Progenitor cell of endocrine pancreas (in vitro differentiated cells): ENCODE measurements around the gene EFCAB14. TPM values are rescaled to one million over a fixed set of nuclear protein-coding genes. Genes with fewer than 3 reads are reported as not detected.
"Not testable (repeated sequence)": the region's sequence is repeated elsewhere in the genome, so short reads cannot be mapped to it uniquely, and the experiment has no call there.

Experiments
- DNase-seq: peaks from one replicate; pipeline ENCODE4 v3.0.0; 2021; ENCODE audit warnings: low spot score; ENCODE audit not compliant: unreplicated experiment
- H3K27ac Mint-ChIP-seq: 2 replicates; pipeline ENCODE4 v1.8.0; 2021; ENCODE audit warnings: mild to moderate bottlenecking, moderate library complexity, mixed read lengths
- H3K27me3 Mint-ChIP-seq: 2 replicates; pipeline ENCODE4 v1.8.0; 2021; ENCODE audit warnings: mixed read lengths
- H3K36me3 Mint-ChIP-seq: 2 replicates; pipeline ENCODE4 v1.8.0; 2022; ENCODE audit warnings: mixed read lengths; ENCODE audit not compliant: insufficient read depth
- H3K4me1 Mint-ChIP-seq: 2 replicates; pipeline ENCODE4 v1.8.0; 2021; ENCODE audit warnings: low read depth, mixed read lengths
- H3K4me3 Mint-ChIP-seq: 2 replicates; pipeline ENCODE4 v1.8.0; 2021; ENCODE audit warnings: low read depth, mild to moderate bottlenecking, moderate library complexity, mixed read lengths
- H3K9me3 Mint-ChIP-seq: 2 replicates; pipeline ENCODE4 v1.8.0; 2021; ENCODE audit warnings: low read depth, mixed read lengths
- total RNA-seq: library from RNA; stranded (reverse); gene quantifications from 2 replicates; pipeline ENCODE4 v1.2.1, GENCODE V29; 2021
- TF ChIP-seq, protein P1 (sequence below): fragments of 200-600 bp; sonication (generic); IDR thresholded peaks from one replicate; pipeline ENCODE4 v1.5.0; 2021; ENCODE audit warnings: antibody characterized with exemption, mild to moderate bottlenecking; ENCODE audit not compliant: unreplicated experiment

EFCAB14 gene
- total RNA-seq, 1 donor from 2014 or later = 63.6 TPM

DNA sequence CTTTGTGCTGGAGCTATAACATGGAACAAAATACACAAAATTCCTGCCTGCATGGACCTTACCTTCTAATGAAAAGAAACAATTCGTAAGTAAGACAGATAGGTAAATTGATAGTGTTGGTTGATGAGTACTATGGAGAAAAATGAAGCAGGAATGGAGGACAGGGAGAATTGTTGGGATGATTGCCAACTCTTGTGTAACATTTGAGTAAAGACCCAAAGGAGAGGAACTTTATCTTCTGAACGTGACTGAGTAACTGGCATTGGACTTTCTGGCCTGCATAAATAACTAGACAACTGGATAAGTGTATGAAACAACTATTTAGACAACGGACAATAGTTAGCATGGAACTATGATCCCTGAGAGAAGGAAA lies 6.8 kb upstream of the EFCAB14 start:
- H3K4me3 Mint-ChIP-seq = no peak overlapping the region

DNA sequence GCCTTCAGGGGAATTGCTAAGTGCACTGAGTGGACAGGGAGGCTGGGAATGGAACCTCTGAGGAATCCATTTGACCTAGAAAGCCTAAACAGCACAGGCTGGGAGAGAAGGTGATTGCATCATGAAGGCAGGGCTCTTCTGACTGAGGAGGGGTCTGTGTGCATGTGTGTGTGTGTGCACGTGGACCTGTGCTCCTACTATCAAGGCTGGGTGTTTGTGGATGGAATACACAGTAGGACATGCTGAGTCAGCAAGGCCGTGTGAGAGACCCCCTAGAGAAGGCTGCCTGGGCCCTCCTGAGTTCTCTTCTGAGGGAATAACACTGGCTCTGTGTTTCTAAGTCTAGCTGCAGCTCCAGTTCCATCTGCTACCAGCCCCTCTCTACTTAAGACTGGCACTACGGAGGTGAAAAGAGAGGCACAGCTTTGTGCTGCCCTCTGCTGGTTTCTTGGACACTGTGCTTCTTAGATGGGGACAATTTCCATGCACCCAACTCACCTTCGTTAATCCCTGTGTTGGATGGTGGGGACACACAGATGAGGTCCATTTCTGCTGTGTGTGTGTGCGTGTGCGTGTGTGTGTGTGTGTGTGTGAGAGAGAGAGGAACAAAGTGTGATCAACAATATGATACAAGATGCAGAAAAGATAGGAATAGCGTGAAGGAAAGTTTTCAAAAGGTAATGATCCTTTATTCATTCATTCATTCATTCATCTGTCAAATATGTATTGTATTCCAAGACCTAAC lies 6.2 kb upstream of the EFCAB14 start:
- Mint-ChIP-seq H3K36me3 (no peaks in the 10 kb centered on the region), H3K4me3 (no peak overlapping the region), H3K27ac (no peak overlapping the region), H3K4me1 (peaks cover 4% of the 10 kb centered on the region), H3K27me3 (no peaks in the 10 kb centered on the region), H3K9me3 (no peaks in the 10 kb centered on the region)
- DNase-seq = peak; percentile 35
- TF ChIP-seq, protein P1, sequence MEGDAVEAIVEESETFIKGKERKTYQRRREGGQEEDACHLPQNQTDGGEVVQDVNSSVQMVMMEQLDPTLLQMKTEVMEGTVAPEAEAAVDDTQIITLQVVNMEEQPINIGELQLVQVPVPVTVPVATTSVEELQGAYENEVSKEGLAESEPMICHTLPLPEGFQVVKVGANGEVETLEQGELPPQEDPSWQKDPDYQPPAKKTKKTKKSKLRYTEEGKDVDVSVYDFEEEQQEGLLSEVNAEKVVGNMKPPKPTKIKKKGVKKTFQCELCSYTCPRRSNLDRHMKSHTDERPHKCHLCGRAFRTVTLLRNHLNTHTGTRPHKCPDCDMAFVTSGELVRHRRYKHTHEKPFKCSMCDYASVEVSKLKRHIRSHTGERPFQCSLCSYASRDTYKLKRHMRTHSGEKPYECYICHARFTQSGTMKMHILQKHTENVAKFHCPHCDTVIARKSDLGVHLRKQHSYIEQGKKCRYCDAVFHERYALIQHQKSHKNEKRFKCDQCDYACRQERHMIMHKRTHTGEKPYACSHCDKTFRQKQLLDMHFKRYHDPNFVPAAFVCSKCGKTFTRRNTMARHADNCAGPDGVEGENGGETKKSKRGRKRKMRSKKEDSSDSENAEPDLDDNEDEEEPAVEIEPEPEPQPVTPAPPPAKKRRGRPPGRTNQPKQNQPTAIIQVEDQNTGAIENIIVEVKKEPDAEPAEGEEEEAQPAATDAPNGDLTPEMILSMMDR = peak; percentile 80

More for the DNA sequence above, 6.8 kb upstream of the EFCAB14 start:
- TF ChIP-seq, protein P1 = no peak
- H3K27ac Mint-ChIP-seq = no peak overlapping the region
- peaks cover under 1% of the 10 kb centered on the region for H3K9me3 Mint-ChIP-seq
- DNase-seq = no peak
- H3K27me3 Mint-ChIP-seq = no peaks in the 10 kb centered on the region
- H3K4me1 Mint-ChIP-seq = peaks cover 2% of the 10 kb centered on the region
- no peaks in the 10 kb centered on the region for H3K36me3 Mint-ChIP-seq

DNA sequence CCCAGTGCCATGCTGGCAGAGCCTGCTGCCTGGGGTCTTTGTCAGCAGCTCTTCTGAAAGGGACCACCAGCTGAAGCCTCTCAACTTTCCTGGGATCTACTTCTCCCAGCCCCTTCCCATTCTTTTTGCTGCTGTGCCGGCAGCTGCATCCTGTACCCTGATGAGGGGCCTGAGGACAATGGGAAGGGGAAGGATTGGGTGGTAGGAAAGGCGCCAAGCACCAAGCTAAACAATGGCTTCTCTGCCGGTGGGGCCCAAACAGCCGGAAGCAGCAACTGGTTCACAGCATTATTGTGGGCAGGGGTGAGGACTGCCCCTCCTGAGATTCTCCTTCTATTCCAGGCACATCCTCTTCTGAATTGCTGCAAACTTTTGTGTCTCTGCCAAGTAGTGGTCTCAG lies 5.0 kb upstream of the EFCAB14 start:
- no peak for DNase-seq
- Mint-ChIP-seq H3K27me3 (no peaks in the 10 kb centered on the region), H3K4me3 (no peak overlapping the region), H3K9me3 (no peaks in the 10 kb centered on the region), H3K36me3 (no peaks in the 10 kb centered on the region), H3K27ac (no peak overlapping the region), H3K4me1 (peaks cover 12% of the 10 kb centered on the region)
- TF ChIP-seq, protein P1 = no peak

DNA sequence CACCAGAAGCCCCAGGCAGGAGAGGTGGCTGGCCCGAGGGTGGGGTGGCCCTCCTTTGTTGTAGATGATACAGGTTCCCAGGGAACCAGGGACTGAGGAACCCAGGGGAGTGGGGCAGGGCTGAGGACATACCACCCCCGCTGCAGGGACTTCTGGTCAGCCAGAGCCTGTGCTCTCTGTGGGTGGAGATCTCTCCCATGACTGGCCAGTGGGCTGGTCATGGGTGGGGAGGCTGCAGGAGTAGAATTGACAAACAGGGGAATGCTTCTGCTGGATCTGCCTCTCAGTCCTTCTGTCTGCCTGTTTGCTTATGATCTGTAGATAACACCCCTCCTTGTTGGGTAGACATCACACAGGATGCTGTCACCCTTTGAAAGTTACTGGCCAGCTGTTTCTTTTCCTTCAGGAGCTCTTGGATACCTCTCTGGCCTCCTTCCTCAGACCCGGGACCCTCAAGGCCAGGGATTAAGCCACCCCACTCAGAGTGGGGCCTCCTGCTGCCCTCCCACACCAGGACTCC lies 2.8 kb upstream of the EFCAB14 start:
- Mint-ChIP-seq H3K27ac (no peak overlapping the region), H3K4me1 (peaks cover 26% of the 10 kb centered on the region), H3K36me3 (peaks cover 3% of the 10 kb centered on the region), H3K9me3 (no peaks in the 10 kb centered on the region), H3K4me3 (no peak overlapping the region), H3K27me3 (no peaks in the 10 kb centered on the region)
- DNase-seq = no peak
- TF ChIP-seq, protein P1 = no peak

DNA sequence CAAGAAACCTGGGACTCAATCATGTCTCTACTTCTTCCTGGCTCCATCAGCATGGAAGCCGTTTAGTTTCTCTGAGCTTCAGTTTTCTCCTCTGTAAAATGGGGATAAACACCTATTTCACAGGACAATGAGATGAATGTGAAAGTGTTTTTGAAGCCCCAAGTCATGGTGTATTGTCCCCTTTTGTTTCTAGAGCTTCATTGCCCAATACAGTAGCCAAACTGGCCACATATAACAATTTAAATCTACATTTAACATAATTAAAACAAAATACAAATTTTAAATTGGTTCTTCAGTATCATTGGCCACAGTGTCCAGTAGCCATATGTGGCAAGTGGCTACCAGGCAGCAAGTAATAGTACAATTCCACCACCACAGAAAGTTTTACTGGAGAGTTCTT lies 2.3 kb upstream of the EFCAB14 start:
- H3K4me3 Mint-ChIP-seq = no peak overlapping the region
- H3K4me1 Mint-ChIP-seq = peaks cover 31% of the 10 kb centered on the region

DNA sequence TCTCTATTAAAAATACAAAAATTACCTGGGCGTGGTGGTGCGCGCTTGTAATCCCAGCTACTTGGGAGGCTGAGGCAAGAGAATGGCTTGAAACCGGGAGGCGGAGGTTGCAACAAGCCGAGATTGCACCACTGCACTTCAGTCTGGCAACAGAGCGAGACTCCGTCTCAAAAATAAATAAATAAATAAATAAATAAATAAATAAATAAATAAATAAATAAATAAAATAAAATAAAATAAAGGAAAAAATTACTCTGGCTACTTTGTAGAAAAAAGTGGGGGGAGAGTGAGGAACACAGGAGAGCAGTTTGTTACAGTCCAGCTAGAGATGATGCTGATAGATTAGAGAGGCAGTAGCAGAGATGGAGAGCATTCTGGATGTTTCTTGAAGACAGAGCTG lies 1.4 kb upstream of the EFCAB14 start:
- not testable (repeated sequence) for H3K27me3 Mint-ChIP-seq, DNase-seq, H3K9me3 Mint-ChIP-seq, H3K4me3 Mint-ChIP-seq, H3K36me3 Mint-ChIP-seq, H3K27ac Mint-ChIP-seq
- H3K4me1 Mint-ChIP-seq = peaks cover 35% of the 10 kb centered on the region

More for the DNA sequence above, 2.3 kb upstream of the EFCAB14 start:
- Mint-ChIP-seq H3K27me3 (no peaks in the 10 kb centered on the region), H3K9me3 (no peaks in the 10 kb centered on the region), H3K36me3 (peaks cover 4% of the 10 kb centered on the region), H3K27ac (no peak overlapping the region)
- DNase-seq = no peak
- TF ChIP-seq, protein P1 = no peak
